ENCODE measurements around the gene SLC25A2.
"Not testable (repeated sequence)": the region's sequence is repeated elsewhere in the genome, so short reads cannot be mapped to it uniquely, and the experiment has no call there.

The SLC25A2 gene

GRCh38 chr5:141303756-141304155 is at the start of gene SLC25A2:
Gene SLC25A2 (minus strand): TSS chr5:141304049. CDS start chr5:141303865, 184 bp downstream.
- DNase-seq (ENCODE audit: low read depth in 2 of 2) = no peak

GRCh38 chr5:141351591-141351990 is 47.7 kb upstream of the SLC25A2 start:
- no peak for DNase-seq (ENCODE audit: low read depth in 2 of 2)

DNA sequence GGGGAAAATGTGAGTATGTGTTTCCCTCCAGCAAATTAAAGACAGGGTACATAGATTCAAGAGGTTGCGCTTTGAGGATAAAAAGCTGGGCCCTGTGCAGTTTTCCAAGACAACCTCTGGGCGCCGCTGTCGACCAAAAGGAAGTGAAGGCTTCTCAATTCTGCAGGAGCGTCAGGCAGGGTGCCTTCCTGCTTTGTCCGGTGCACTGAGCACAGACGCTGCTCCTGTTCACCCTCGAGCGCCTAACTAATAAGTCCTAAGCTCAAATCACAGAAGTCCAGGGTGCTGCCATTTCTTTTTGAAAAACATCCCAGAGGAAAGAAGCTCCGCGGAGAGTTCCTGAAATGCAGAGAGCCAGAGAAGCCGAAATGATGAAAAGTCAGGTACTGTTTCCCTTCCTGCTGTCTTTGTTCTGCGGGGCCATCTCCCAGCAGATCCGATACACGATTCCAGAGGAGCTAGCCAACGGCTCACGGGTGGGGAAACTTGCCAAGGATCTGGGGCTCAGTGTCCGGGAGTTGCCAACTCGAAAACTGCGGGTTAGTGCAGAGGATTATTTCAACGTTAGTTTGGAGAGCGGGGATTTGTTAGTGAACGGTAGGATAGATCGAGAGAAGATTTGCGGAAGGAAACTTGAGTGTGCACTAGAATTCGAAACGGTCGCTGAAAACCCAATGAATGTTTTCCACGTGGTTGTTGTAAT is 46.2 kb upstream of the SLC25A2 start, which contains the start of gene PCDHGB1:
PCDHGB1 (plus strand) TSS at position 183 of the 703 bp plus-strand sequence; CDS start at position 345, 162 bp downstream.
- no peak for DNase-seq (ENCODE audit: low read depth in 2 of 2)

GRCh38 chr5:141346017-141346416 is 42.2 kb upstream of the SLC25A2 start:
- DNase-seq (ENCODE audit: low read depth in 2 of 2) = not testable (repeated sequence)

GRCh38 chr5:141345327-141345726 is 41.5 kb upstream of the SLC25A2 start:
- no peak for DNase-seq (ENCODE audit: low read depth in 2 of 2)

DNA sequence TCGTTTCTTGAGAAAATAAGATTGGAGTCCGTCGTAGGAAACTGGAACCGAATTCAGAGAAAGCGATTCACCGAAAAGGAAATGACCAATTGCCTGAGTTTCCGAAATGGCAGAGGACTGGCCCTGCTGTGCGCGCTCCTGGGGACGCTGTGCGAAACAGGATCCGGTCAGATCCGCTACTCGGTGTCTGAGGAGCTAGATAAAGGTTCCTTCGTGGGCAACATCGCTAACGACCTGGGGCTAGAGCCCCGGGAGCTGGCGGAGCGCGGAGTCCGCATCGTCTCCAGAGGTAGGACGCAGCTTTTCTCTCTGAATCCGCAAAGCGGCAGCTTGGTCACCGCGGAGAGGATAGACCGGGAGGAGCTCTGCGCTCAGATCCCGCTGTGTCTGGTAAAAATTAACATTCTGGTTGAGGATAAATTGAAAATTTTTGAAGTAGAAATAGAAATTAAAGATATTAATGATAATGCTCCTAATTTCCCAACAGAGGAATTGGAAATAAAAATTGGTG is 40.2 kb upstream of the SLC25A2 start:
- DNase-seq (ENCODE audit: low read depth in 2 of 2) = no peak

- DNase-seq (ENCODE audit: low read depth in 2 of 2) = no peak
Observed at GRCh38 chr5:141343242-141343952, 39.5 kb upstream of the SLC25A2 start, which contains the start of gene PCDHGA3. Gene PCDHGA3 (plus strand): TSS chr5:141343829. CDS start chr5:141344034, 205 bp downstream.

DNA sequence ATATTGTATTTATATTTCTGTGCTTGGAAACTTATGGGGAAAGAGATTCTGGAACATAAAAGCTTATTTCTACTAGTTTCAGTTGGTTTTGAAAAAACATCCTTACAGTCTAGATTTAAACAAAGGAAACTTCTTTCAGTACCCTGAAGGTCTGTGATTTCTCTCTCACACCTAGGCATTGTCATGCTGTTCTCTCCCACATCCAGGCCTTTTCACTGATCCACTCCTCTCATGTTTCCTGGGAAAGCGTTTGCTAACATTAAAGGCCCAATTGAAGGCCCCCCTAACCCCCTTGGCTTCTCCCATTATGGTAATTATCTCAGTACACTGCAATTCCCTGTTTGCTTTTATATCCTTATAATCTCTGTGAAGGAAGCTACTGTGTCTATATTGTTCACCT is 38.9 kb upstream of the SLC25A2 start:
- no peak for DNase-seq (ENCODE audit: low read depth in 2 of 2)

- DNase-seq (ENCODE audit: low read depth in 2 of 2) = not testable (repeated sequence)
Observed at GRCh38 chr5:141340781-141341354, 37.0 kb upstream of the SLC25A2 start.

- no peak for DNase-seq (ENCODE audit: low read depth in 2 of 2)
Observed at GRCh38 chr5:141338538-141339306, 34.9 kb upstream of the SLC25A2 start, which contains the start of gene PCDHGA2. Gene PCDHGA2 (plus strand): TSS chr5:141338760.

DNA sequence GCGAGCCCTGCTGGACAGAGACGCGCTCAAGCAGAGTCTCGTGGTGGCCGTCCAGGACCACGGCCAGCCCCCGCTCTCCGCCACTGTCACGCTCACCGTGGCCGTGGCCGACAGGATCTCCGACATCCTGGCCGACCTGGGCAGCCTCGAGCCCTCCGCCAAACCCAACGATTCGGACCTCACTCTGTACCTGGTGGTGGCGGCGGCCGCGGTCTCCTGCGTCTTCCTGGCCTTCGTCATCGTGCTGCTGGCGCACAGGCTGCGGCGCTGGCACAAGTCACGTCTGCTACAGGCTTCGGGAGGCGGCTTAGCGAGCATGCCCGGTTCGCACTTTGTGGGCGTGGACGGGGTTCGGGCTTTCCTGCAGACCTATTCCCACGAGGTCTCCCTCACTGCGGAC is 28.7 kb upstream of the SLC25A2 start:
- DNase-seq (ENCODE audit: low read depth in 2 of 2) = not testable (repeated sequence)

GRCh38 chr5:141330299-141331080 is 26.6 kb upstream of the SLC25A2 start, which contains the start of gene PCDHGA1:
Gene PCDHGA1 (plus strand): TSS chr5:141330514.
- no peak for DNase-seq (ENCODE audit: low read depth in 2 of 2)

- DNase-seq (ENCODE audit: low read depth in 2 of 2) = no peak
Observed at GRCh38 chr5:141328231-141328630, 24.4 kb upstream of the SLC25A2 start.

DNA sequence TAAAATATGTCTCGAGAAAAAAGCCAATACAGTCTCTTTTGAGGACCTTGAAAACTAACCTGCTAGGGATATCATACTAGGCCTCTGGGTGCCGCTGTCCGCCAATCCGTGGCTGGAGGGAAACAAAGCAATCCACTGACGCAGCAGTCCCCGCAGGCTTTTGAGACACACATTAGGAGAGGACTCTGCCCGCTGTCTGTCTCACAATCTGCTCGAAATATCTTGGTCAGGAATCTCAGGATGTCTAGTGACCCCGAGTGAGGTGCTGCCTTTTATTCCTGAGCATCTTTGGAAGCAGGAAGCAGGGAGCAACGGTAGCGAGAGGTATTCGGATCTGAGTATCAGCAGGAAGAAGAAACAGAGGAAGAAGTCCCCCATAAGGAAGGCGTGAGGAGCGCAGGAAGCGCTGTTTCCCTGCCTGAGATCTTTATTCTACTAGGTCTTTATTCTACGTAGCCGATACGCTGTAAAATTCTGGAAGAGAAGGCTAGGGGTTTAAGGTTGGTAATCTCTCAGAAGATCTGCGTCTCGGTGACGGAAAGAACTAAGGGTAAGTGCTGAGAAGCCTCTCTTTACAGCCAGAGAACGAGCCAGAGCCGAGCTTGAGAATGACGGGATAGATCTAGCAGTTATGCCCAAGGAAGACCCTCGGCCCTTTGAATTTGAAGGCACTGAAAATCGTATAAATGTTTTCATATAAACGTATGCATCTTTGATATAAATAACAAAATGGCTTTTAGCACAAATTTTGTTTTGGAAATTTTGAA is 22.4 kb upstream of the SLC25A2 start:
- peak; percentile 31 to 48 for DNase-seq (ENCODE audit: low read depth in 2 of 2)

GRCh38 chr5:141322261-141322660 is 18.4 kb upstream of the SLC25A2 start:
- DNase-seq (ENCODE audit: low read depth in 2 of 2) = no peak

DNA sequence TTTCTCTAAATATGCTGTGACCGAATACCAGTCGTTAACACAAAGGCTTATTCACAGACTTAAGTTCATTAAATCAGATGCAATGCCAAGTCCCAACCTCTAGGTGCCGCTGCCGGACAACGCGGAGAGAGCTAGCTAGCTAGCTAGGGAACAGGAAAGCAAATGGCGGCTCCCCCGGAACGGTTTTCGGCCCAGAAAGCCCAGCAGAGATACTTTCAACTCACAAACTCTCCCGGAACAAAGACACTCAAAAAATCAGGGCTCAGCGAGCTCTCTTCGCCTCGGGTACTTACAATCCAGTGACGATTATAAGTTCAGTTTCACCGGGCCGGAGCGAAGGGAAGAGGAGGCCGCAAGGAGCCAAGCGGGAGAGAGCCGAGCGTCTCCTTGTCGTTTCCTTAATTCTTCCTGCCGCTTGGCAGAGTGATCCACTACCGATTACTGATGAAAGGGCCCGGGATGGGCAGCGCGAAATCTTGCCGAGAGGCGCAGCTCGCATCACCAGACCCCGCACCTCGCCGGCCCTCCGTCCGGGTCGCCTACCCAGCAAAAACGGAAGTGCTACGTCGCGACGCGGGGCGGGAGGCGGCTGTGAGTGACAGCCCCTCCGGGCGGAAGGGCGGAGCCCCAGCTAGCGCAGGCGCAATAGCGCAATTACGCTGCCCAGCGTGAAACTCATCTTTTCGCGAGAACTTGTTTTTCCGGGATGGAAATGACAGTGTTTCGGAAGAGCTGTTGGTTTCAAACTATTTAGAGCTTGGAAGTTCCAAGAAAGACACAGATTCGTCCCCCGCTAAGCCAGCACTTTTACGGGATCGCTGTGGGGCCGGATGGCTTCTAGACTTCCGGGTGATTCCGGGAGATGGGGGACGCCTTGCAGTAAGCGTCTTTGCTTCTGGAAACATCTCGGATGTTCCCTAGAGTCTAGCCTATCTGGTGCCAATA is 16.6 kb upstream of the SLC25A2 start, which contains the start of gene TAF7:
TAF7 (minus strand) TSS at position 560 of the 945 bp plus-strand sequence. CDS start 740 bp downstream, outside the sequence.
- DNase-seq (ENCODE audit: low read depth in 2 of 2) = peak; percentile 87

GRCh38 chr5:141319699-141320098 is 15.8 kb upstream of the SLC25A2 start:
- DNase-seq (ENCODE audit: low read depth in 2 of 2) = no peak

- DNase-seq (ENCODE audit: low read depth in 2 of 2) = no peak
Observed at GRCh38 chr5:141319202-141319601, 15.4 kb upstream of the SLC25A2 start.

DNA sequence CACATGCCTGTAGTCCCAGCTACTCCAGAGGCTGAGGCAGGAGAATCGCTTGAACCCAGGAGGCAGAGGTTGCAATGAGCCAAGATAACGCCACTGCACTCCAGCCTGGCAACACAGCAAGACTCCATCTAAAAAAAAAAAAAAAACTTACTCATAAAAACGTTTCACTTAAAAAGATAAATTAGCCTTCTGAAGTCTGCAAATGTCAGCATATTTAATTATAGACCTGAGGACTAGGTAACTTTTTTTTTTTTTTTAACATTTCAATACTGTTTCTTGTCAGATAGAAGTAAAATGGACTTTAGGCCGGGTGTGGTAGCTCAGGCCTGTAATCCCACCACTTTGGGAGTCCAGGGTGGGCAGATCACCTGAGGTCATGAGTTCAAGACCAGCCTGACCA is 13.1 kb upstream of the SLC25A2 start:
- DNase-seq (ENCODE audit: low read depth in 2 of 2) = not testable (repeated sequence)

Measured in stimulated activated CD8-positive, alpha-beta memory T cell treated with anti-CD3 and anti-CD28 coated beads, Interleukin-2, amount 100 ng/mL, for 48 hours (primary cell).